ENCODE results near the gene STX5. TPM values are rescaled to one million over a fixed set of nuclear protein-coding genes. Genes with fewer than 3 reads are reported as not detected.

STX5 gene
- total and polyA plus RNA-seq, 9 of the 15 experiments (the other 6 are each of a cell fraction or from before 2014, with no cell fraction given), result 2.8 to 28.6 (median 23.7) TPM

DNA sequence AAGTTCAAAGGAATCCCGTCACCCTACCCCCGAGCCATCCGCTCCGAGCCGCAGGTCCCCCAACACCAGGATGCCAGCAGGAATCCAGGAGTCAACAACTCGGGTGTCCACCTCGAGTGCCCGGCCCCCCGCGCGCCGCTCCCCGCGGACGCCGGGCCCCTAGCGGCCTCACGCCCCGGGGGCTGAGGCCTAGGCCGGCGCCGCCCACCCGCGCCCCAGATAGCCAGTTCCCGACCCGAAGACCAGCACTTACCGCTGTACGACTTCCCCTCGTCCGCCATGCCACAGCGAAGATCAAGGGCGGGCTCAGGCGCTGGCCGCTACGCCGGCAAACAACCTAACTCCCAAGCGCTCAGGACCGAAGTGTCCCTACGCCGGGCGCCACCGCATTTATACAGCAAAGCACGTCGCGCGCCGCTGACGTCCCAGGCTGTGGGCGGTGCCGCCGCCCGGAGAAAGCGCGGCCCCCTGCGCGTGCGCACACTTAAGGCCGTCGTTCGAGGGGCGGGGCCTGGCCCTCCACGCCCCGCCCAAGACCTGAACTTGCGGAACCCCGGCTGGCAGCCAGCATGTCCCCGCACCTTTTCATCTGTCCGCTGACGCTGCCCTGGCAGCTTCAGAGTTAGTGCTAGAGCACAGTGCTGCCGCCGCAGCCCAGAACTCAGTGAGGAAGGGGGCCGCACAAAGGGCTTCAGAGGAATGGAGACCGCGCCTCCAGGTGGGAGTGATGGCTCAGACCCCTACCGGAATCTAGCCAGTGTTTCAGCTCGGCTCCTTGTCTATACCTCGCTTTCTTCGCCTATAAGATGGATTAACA, 26.6 kb downstream of the STX5 start, which contains the start of gene NXF1 (continued):
- TF ChIP-seq, protein P1, sequence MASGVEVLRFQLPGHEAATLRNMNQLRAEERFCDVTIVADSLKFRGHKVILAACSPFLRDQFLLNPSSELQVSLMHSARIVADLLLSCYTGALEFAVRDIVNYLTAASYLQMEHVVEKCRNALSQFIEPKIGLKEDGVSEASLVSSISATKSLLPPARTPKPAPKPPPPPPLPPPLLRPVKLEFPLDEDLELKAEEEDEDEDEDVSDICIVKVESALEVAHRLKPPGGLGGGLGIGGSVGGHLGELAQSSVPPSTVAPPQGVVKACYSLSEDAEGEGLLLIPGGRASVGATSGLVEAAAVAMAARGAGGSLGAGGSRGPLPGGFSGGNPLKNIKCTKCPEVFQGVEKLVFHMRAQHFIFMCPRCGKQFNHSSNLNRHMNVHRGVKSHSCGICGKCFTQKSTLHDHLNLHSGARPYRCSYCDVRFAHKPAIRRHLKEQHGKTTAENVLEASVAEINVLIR (CRISPR knock-in tag; IDR thresholded peaks at IDR 0.05), result peak; percentile 97
- TF ChIP-seq MTA1 (IDR thresholded peaks at IDR 0.05; ENCODE audit: borderline replicate concordance), result peak; percentile 97
- no peak for TF ChIP-seq GATAD2A (IDR thresholded peaks at IDR 0.05)
- TF ChIP-seq, protein P2, sequence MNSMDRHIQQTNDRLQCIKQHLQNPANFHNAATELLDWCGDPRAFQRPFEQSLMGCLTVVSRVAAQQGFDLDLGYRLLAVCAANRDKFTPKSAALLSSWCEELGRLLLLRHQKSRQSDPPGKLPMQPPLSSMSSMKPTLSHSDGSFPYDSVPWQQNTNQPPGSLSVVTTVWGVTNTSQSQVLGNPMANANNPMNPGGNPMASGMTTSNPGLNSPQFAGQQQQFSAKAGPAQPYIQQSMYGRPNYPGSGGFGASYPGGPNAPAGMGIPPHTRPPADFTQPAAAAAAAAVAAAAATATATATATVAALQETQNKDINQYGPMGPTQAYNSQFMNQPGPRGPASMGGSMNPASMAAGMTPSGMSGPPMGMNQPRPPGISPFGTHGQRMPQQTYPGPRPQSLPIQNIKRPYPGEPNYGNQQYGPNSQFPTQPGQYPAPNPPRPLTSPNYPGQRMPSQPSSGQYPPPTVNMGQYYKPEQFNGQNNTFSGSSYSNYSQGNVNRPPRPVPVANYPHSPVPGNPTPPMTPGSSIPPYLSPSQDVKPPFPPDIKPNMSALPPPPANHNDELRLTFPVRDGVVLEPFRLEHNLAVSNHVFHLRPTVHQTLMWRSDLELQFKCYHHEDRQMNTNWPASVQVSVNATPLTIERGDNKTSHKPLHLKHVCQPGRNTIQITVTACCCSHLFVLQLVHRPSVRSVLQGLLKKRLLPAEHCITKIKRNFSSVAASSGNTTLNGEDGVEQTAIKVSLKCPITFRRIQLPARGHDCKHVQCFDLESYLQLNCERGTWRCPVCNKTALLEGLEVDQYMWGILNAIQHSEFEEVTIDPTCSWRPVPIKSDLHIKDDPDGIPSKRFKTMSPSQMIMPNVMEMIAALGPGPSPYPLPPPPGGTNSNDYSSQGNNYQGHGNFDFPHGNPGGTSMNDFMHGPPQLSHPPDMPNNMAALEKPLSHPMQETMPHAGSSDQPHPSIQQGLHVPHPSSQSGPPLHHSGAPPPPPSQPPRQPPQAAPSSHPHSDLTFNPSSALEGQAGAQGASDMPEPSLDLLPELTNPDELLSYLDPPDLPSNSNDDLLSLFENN (IDR thresholded peaks at IDR 0.05; ENCODE audit: low read depth in 2 of 2, low read length in 2 of 2), result peak in 1 of 2 experiments; percentile 91; a peak in 2 of 4 replicates
- TF ChIP-seq, protein P3, sequence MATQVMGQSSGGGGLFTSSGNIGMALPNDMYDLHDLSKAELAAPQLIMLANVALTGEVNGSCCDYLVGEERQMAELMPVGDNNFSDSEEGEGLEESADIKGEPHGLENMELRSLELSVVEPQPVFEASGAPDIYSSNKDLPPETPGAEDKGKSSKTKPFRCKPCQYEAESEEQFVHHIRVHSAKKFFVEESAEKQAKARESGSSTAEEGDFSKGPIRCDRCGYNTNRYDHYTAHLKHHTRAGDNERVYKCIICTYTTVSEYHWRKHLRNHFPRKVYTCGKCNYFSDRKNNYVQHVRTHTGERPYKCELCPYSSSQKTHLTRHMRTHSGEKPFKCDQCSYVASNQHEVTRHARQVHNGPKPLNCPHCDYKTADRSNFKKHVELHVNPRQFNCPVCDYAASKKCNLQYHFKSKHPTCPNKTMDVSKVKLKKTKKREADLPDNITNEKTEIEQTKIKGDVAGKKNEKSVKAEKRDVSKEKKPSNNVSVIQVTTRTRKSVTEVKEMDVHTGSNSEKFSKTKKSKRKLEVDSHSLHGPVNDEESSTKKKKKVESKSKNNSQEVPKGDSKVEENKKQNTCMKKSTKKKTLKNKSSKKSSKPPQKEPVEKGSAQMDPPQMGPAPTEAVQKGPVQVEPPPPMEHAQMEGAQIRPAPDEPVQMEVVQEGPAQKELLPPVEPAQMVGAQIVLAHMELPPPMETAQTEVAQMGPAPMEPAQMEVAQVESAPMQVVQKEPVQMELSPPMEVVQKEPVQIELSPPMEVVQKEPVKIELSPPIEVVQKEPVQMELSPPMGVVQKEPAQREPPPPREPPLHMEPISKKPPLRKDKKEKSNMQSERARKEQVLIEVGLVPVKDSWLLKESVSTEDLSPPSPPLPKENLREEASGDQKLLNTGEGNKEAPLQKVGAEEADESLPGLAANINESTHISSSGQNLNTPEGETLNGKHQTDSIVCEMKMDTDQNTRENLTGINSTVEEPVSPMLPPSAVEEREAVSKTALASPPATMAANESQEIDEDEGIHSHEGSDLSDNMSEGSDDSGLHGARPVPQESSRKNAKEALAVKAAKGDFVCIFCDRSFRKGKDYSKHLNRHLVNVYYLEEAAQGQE (IDR thresholded peaks at IDR 0.05; ENCODE audit: borderline replicate concordance), result no peak; the same call in 1 of the 2 replicates
- TF ChIP-seq, protein P3 (CRISPR knock-in tag; IDR thresholded peaks at IDR 0.05; ENCODE audit: low read depth), result peak; percentile 86
- TF ChIP-seq ZNF717 (CRISPR knock-in tag; IDR thresholded peaks at IDR 0.05), result no peak
- peak; percentile 56 for TF ChIP-seq JUND (IDR thresholded peaks at IDR 0.05; ENCODE audit: borderline replicate concordance, low read depth, low read length)
- TF ChIP-seq JUND (tag; IDR thresholded peaks at IDR 0.05; ENCODE audit: borderline replicate concordance, low read depth, low read length), result peak; percentile 26; the same call in 1 of the 3 replicates
- TF ChIP-seq, protein P4, sequence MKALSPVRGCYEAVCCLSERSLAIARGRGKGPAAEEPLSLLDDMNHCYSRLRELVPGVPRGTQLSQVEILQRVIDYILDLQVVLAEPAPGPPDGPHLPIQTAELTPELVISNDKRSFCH (CRISPR knock-in tag; IDR thresholded peaks at IDR 0.05), result no peak
- TF ChIP-seq, protein P4 (tag; IDR thresholded peaks at IDR 0.05), result peak; percentile 51; the same call in 1 of the 2 replicates
- TF ChIP-seq ELF2 (CRISPR knock-in tag; IDR thresholded peaks at IDR 0.05), result 0 out of 2 replicates have a peak, but pooled peaks have one; percentile 56

All from K562 (cell line).